ENCODE data around the gene CLIC1.

DNA sequence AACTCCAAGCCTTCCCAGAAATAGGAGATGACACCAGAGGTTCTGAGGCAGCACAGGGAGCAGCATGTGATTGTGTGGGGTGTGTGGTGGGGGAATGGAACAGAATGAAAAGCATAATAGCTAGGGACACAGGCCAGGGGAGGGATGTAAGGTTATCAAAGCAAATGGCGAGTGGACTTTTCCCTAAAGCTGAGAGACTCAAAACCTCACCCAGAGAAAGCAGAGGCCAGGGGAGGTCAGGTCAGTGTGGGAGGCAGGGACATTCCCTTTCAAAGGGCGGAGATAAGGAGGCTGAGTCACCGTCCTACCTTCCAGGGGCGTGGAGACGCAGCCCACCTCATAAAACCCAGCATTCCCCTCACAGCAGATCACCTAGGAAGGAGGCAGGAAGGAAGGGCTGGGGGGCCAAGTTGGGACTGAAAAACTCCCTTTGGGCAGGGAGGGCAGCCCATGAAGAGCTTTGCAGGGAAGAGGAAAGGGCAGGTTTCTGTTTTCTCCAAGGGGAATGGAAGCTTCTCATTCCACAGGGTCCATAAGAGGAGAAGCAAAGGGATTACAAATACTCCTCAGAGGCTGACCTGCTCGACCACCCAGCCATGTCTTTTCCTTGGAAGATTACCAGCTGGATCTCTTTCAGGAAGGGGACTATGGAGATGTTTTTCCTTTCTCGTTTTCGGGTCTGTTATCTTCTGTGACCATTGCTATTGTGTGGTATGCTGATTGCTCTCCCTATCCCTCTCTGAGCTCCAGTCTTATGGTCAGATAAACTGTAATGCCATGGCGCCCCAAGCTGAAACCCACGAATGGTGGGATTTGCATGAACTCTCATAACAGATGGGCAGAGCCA, 45.9 kb downstream of the CLIC1 start:
- TF ChIP-seq, protein P1, sequence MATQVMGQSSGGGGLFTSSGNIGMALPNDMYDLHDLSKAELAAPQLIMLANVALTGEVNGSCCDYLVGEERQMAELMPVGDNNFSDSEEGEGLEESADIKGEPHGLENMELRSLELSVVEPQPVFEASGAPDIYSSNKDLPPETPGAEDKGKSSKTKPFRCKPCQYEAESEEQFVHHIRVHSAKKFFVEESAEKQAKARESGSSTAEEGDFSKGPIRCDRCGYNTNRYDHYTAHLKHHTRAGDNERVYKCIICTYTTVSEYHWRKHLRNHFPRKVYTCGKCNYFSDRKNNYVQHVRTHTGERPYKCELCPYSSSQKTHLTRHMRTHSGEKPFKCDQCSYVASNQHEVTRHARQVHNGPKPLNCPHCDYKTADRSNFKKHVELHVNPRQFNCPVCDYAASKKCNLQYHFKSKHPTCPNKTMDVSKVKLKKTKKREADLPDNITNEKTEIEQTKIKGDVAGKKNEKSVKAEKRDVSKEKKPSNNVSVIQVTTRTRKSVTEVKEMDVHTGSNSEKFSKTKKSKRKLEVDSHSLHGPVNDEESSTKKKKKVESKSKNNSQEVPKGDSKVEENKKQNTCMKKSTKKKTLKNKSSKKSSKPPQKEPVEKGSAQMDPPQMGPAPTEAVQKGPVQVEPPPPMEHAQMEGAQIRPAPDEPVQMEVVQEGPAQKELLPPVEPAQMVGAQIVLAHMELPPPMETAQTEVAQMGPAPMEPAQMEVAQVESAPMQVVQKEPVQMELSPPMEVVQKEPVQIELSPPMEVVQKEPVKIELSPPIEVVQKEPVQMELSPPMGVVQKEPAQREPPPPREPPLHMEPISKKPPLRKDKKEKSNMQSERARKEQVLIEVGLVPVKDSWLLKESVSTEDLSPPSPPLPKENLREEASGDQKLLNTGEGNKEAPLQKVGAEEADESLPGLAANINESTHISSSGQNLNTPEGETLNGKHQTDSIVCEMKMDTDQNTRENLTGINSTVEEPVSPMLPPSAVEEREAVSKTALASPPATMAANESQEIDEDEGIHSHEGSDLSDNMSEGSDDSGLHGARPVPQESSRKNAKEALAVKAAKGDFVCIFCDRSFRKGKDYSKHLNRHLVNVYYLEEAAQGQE (IDR thresholded peaks at IDR 0.05; ENCODE audit: unreplicated experiment): no peak
- TF ChIP-seq POLR2AphosphoS5 (IDR thresholded peaks at IDR 0.05; ENCODE audit: low read depth) (no peak), EZH2 (IDR thresholded peaks at IDR 0.05; ENCODE audit: low read depth, unreplicated experiment) (no peak)
- TF ChIP-seq, protein P2, sequence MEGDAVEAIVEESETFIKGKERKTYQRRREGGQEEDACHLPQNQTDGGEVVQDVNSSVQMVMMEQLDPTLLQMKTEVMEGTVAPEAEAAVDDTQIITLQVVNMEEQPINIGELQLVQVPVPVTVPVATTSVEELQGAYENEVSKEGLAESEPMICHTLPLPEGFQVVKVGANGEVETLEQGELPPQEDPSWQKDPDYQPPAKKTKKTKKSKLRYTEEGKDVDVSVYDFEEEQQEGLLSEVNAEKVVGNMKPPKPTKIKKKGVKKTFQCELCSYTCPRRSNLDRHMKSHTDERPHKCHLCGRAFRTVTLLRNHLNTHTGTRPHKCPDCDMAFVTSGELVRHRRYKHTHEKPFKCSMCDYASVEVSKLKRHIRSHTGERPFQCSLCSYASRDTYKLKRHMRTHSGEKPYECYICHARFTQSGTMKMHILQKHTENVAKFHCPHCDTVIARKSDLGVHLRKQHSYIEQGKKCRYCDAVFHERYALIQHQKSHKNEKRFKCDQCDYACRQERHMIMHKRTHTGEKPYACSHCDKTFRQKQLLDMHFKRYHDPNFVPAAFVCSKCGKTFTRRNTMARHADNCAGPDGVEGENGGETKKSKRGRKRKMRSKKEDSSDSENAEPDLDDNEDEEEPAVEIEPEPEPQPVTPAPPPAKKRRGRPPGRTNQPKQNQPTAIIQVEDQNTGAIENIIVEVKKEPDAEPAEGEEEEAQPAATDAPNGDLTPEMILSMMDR (conservative IDR thresholded peaks at IDR 0.05; ENCODE audit: low read depth in 2 of 2): no peak
